K562 (cell line): ENCODE measurements around the gene NUB1. TPM values are rescaled to one million over a fixed set of nuclear protein-coding genes. Genes with fewer than 3 reads are reported as not detected.

ENCODE experiments used
- ARID1B ChIP-seq: fragments of 450-650 bp; IDR thresholded peaks from 2 replicates; pipeline ENCODE4 v1.6.1; 2016; ENCODE audit warnings: antibody characterized with exemption, mild to moderate bottlenecking, inconsistent platforms
- DPF2 ChIP-seq: fragments of 450-650 bp; IDR thresholded peaks from 2 replicates; pipeline ENCODE4 v1.6.1; 2016
- ETV5 ChIP-seq: sonication (generic); formaldehyde crosslinking; IDR thresholded peaks from 2 replicates; pipeline ENCODE4 v1.4.0; 2020; ENCODE audit warnings: low read depth, mild to moderate bottlenecking, missing genetic modification reagents
- HDAC6 ChIP-seq: IDR thresholded peaks from 2 replicates; pipeline ENCODE4 v1.6.1; 2012; ENCODE audit warnings: low read depth, mild to moderate bottlenecking, control low read depth, inconsistent platforms, low read length, moderate library complexity
- MCM3 ChIP-seq: fragments of 450-650 bp; IDR thresholded peaks from 2 replicates; pipeline ENCODE4 v1.6.1; 2016
- MTA1 ChIP-seq: fragments of 450-650 bp; IDR thresholded peaks from 2 replicates; pipeline ENCODE4 v1.6.1; 2017; ENCODE audit warnings: borderline replicate concordance
- PCBP1 ChIP-seq: fragments of 200-400 bp; formaldehyde crosslinking; IDR thresholded peaks from 2 replicates; pipeline ENCODE4 v1.6.1; 2018; ENCODE audit warnings: mild to moderate bottlenecking, low read depth, low read length; ENCODE audit not compliant: poor library complexity, severe bottlenecking
- RFX7 ChIP-seq: fragments of 250-450 bp; sonication (Bioruptor Pico); IDR thresholded peaks from 2 replicates; pipeline ENCODE4 v1.5.1; 2021; ENCODE audit warnings: mild to moderate bottlenecking
- SFPQ ChIP-seq: fragments of 200-400 bp; formaldehyde crosslinking; IDR thresholded peaks from 2 replicates; pipeline ENCODE4 v1.6.1; 2017; ENCODE audit warnings: mild to moderate bottlenecking, low read depth, low read length, moderate library complexity
- TFAM ChIP-seq: fragments of 250-450 bp; sonication (Bioruptor Pico); conservative IDR thresholded peaks from 2 replicates; pipeline ENCODE4 v1.5.0; 2021; ENCODE audit warnings: mild to moderate bottlenecking, moderate library complexity
- THRB ChIP-seq: fragments of 450-650 bp; formaldehyde crosslinking; conservative IDR thresholded peaks from 2 replicates; pipeline ENCODE4 v1.4.0; 2022; ENCODE audit warnings: mild to moderate bottlenecking, missing genetic modification characterization
- UBTF ChIP-seq, 2 experiments: IDR thresholded peaks; 2 replicates each; pipeline ENCODE4 v1.6.1; 2012; ENCODE audit warnings: improper control_type of control experiment in 2 of 2, low read depth in 2 of 2, low read length in 2 of 2, borderline replicate concordance in 1 of 2
- polyA plus RNA-seq, 8 experiments: library from polyadenylated mRNA; depleted of rRNA in 4 of 8; stranded (reverse) in 5 of 8; unstranded in 3 of 8; fragments of >200 nt; fragmentation: Nextera tagmentation in 2 of 8; fragmentation: Illumina TruSeq in 1 of 8; extraction: Ambion mirVana in 2 of 8; extraction: Trizol in 1 of 8; gene quantifications; 2 replicates each; pipeline versions ENCODE4 v1.2.1 to v1.2.3, GENCODE V29; 2011 to 2014; ENCODE audit warnings: inconsistent platforms in 1 of 8, missing spikeins in 1 of 8
- total RNA-seq, 7 experiments: library from RNA; depleted of rRNA in 6 of 7; stranded (reverse); fragments of >200 nt in 6 of 7; fragmentation: Illumina TruSeq in 2 of 7; extraction: Trizol in 2 of 7; gene quantifications; 2 replicates each; pipeline versions ENCODE4 v1.2.1 to v1.2.3, GENCODE V29; 2011 to 2021; ENCODE audit warnings: low replicate concordance in 1 of 7
- TF ChIP-seq, protein P1 (sequence below): fragments of 450-650 bp; IDR thresholded peaks from 2 replicates; pipeline ENCODE4 v1.6.1; 2016; ENCODE audit warnings: antibody characterized with exemption
- TF ChIP-seq, protein P2 (sequence below), 2 experiments: fragments of 200-800 bp in 1 of 2; sonication (Bioruptor generic) in 1 of 2; sonication (generic) in 1 of 2; formaldehyde crosslinking in 1 of 2; IDR thresholded peaks in 1 of 2; conservative IDR thresholded peaks in 1 of 2; 2 replicates each; pipeline versions ENCODE4 v1.5.0 to v1.6.1; 2016 to 2020; ENCODE audit warnings: missing compliant biosample characterization in 1 of 2, missing genetic modification characterization in 1 of 2, missing genetic modification reagents in 1 of 2
- TF ChIP-seq, protein P3 (sequence below): fragments of 250-450 bp; sonication (Bioruptor Pico); IDR thresholded peaks from 2 replicates; pipeline ENCODE4 v1.4.0; 2020; ENCODE audit warnings: mild to moderate bottlenecking

NUB1 gene
- total and polyA plus RNA-seq, 9 of the 15 experiments (the other 6 are each of a cell fraction or from before 2014, with no cell fraction given) = 43.2 to 159 (median 85.2) TPM

- TF ChIP-seq, protein P1, sequence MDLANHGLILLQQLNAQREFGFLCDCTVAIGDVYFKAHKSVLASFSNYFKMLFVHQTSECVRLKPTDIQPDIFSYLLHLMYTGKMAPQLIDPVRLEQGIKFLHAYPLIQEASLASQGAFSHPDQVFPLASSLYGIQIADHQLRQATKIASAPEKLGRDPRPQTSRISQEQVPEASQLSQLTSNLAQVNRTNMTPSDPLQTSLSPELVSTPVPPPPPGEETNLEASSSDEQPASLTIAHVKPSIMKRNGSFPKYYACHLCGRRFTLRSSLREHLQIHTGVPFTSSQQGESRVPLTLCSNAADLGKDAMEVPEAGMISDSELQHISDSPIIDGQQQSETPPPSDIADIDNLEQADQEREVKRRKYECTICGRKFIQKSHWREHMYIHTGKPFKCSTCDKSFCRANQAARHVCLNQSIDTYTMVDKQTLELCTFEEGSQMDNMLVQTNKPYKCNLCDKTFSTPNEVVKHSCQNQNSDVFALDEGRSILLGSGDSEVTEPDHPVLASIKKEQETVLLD = 0 out of 2 replicates have a peak, but pooled peaks have one; percentile 41
- TF ChIP-seq, protein P2, sequence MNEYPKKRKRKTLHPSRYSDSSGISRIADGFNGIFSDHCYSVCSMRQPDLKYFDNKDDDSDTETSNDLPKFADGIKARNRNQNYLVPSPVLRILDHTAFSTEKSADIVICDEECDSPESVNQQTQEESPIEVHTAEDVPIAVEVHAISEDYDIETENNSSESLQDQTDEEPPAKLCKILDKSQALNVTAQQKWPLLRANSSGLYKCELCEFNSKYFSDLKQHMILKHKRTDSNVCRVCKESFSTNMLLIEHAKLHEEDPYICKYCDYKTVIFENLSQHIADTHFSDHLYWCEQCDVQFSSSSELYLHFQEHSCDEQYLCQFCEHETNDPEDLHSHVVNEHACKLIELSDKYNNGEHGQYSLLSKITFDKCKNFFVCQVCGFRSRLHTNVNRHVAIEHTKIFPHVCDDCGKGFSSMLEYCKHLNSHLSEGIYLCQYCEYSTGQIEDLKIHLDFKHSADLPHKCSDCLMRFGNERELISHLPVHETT (CRISPR knock-in tag; conservative IDR thresholded peaks at IDR 0.05 in 1 of 2, IDR thresholded peaks at IDR 0.05 in 1 of 2) = no peak
- TF ChIP-seq TFAM (CRISPR knock-in tag) (no peak), ARID1B (peak; percentile 36; the same call in 1 of the 2 replicates), DPF2 (0 out of 2 replicates have a peak, but pooled peaks have one; percentile 30), MTA1 (peak; percentile 52; the same call in 1 of the 2 replicates), THRB (no peak), SFPQ (no peak), PCBP1 (no peak), HDAC6 (no peak), UBTF (IDR thresholded peaks at IDR 0.05; ENCODE audit: borderline replicate concordance in 1 of 2, low read depth in 2 of 2, low read length in 2 of 2) (no peak), ETV5 (CRISPR knock-in tag) (0 out of 2 replicates have a peak, but pooled peaks have one; percentile 23), MCM3 (no peak), RFX7 (no peak)
- TF ChIP-seq, protein P3, sequence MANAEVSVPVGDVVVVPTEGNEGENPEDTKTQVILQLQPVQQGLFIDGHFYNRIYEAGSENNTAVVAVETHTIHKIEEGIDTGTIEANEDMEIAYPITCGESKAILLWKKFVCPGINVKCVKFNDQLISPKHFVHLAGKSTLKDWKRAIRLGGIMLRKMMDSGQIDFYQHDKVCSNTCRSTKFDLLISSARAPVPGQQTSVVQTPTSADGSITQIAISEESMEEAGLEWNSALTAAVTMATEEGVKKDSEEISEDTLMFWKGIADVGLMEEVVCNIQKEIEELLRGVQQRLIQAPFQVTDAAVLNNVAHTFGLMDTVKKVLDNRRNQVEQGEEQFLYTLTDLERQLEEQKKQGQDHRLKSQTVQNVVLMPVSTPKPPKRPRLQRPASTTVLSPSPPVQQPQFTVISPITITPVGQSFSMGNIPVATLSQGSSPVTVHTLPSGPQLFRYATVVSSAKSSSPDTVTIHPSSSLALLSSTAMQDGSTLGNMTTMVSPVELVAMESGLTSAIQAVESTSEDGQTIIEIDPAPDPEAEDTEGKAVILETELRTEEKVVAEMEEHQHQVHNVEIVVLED (CRISPR knock-in tag) = no peak
Observed at GRCh38 chr7:151393031-151393977, 51.7 kb downstream of the NUB1 start (continued).
